GM18502 (cell line): Measurements from ENCODE around the gene NT5DC3.

Experiments used
- ATAC-seq: cut with Tn5 transposase; IDR thresholded peaks from one replicate; pipeline ENCODE4 v1.9.1; 2021; ENCODE audit warnings: mild to moderate bottlenecking; ENCODE audit not compliant: unreplicated experiment, poor library complexity

NT5DC3 gene

GRCh38 chr12:103840876-103841689 lies at the start of gene NT5DC3:
Gene NT5DC3, minus strand, starts transcription at chr12:103841234. Its CDS starts 78 bp downstream, at chr12:103841156.
- peak; percentile 87 for ATAC-seq

GRCh38 chr12:103887738-103888137 lies 46.7 kb upstream of the NT5DC3 start:
- ATAC-seq: no peak

- ATAC-seq: no peak
Observed at GRCh38 chr12:103886195-103886797, 45.3 kb upstream of the NT5DC3 start.

- ATAC-seq: no peak
Observed at GRCh38 chr12:103884316-103884715, 43.3 kb upstream of the NT5DC3 start.

GRCh38 chr12:103883908-103884307 lies 42.9 kb upstream of the NT5DC3 start:
- no peak for ATAC-seq

GRCh38 chr12:103882861-103883596 lies 42.0 kb upstream of the NT5DC3 start:
- ATAC-seq: peak; percentile 45

GRCh38 chr12:103881261-103881660 lies 40.2 kb upstream of the NT5DC3 start:
- no peak for ATAC-seq

GRCh38 chr12:103880299-103881142 lies 39.5 kb upstream of the NT5DC3 start:
- ATAC-seq: peak; percentile 58

GRCh38 chr12:103879878-103880277 lies 38.8 kb upstream of the NT5DC3 start:
- ATAC-seq: no peak

GRCh38 chr12:103879048-103879692 lies 38.1 kb upstream of the NT5DC3 start:
- no peak for ATAC-seq

- ATAC-seq: peak; percentile 46
Observed at GRCh38 chr12:103877934-103878510, 37.0 kb upstream of the NT5DC3 start.

- ATAC-seq: no peak
Observed at GRCh38 chr12:103877288-103877687, 36.3 kb upstream of the NT5DC3 start.

GRCh38 chr12:103875666-103876065 lies 34.6 kb upstream of the NT5DC3 start:
- no peak for ATAC-seq

- no peak for ATAC-seq
Observed at GRCh38 chr12:103868215-103868614, 27.2 kb upstream of the NT5DC3 start.

GRCh38 chr12:103865151-103865730 lies 24.2 kb upstream of the NT5DC3 start:
- ATAC-seq: no peak

- no peak for ATAC-seq
Observed at GRCh38 chr12:103864710-103865109, 23.7 kb upstream of the NT5DC3 start.

GRCh38 chr12:103858953-103859601 lies 18.0 kb upstream of the NT5DC3 start:
- no peak for ATAC-seq

- ATAC-seq: no peak
Observed at GRCh38 chr12:103858335-103858734, 17.3 kb upstream of the NT5DC3 start.

GRCh38 chr12:103857164-103857563 lies 16.1 kb upstream of the NT5DC3 start:
- no peak for ATAC-seq
